BLaER1 (cell line): ENCODE results near the gene ZACN.
"Not testable (repeated sequence)": the region's sequence is repeated elsewhere in the genome, so short reads cannot be mapped to it uniquely, and the experiment has no call there.

Experiments
- H3K27ac ChIP-seq: shearing (Covaris generic); formaldehyde crosslinking; 2 replicates; pipeline ENCODE4 v1.8.1; 2022
- H3K27me3 ChIP-seq: shearing (Covaris generic); formaldehyde crosslinking; 2 replicates; pipeline ENCODE4 v1.8.1; 2022
- H3K36me3 ChIP-seq: shearing (Covaris generic); formaldehyde crosslinking; 2 replicates; pipeline ENCODE4 v1.8.1; 2022
- H3K4me1 ChIP-seq: shearing (Covaris generic); formaldehyde crosslinking; 2 replicates; pipeline ENCODE4 v1.8.1; 2022
- H3K4me2 ChIP-seq: shearing (Covaris generic); formaldehyde crosslinking; 2 replicates; pipeline ENCODE4 v1.8.1; 2022
- H3K4me3 ChIP-seq: shearing (Covaris generic); formaldehyde crosslinking; 2 replicates; pipeline ENCODE4 v1.8.1; 2022
- H3K9ac ChIP-seq: shearing (Covaris generic); formaldehyde crosslinking; 2 replicates; pipeline ENCODE4 v1.8.1; 2022
- H3K9me3 ChIP-seq: shearing (Covaris generic); formaldehyde crosslinking; 2 replicates; pipeline ENCODE4 v1.8.1; 2022
- H4K20me1 ChIP-seq: shearing (Covaris generic); formaldehyde crosslinking; 2 replicates; pipeline ENCODE4 v1.8.1; 2022
- Cebpa-rat ChIP-seq: shearing (Covaris generic); IDR thresholded peaks from 2 replicates; pipeline ENCODE4 v1.8.1; 2022

The ZACN gene

DNA sequence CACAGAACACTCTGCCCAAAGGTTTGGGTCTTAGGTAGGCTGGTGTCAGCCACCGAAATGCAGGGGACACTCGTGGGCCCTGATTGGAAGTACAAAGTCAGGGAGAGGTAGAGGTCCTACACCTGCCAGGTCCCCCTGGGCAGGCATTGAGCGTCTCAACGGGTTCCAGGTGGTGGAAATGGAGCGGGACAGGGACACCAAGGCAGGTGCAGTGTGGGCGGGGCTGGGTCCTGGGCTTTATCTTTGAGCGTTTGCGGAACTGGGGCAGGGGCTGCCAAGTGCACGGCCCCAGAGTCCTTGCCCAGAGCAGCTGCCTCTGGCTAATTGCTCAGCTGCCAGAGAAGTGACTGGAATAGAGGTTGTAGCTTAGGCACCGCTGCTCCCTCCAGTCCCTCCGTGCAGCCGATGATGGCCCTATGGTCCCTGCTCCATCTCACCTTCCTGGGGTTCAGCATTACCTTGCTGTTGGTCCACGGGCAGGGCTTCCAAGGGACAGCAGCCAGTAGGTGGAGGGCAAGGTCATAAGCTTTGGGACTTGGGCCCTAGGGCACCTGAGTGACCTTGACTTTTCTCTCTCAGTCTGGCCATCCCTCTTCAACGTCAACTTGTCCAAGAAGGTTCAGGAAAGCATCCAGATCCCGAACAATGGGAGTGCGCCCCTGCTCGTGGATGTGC, at the start of gene ZACN:
ZACN (plus strand) TSS at position 323 of the 675 bp plus-strand sequence; CDS start at position 406, 83 bp downstream.
- no peaks in the 10 kb centered on the region for H3K9me3 ChIP-seq
- peaks cover 40% of the 10 kb centered on the region for H4K20me1 ChIP-seq
- H3K9ac ChIP-seq: no peak within 1 kb of the TSS
- no peak for TF ChIP-seq Cebpa-rat
- no peak within 1 kb of the TSS for H3K4me3 ChIP-seq
- H3K36me3 ChIP-seq: peaks cover 23% of the 10 kb centered on the region
- peaks cover 64% of the 10 kb centered on the region for H3K27me3 ChIP-seq
- no peak within 1 kb of the TSS for H3K27ac ChIP-seq
- H3K4me1 ChIP-seq: peaks cover 62% of the 10 kb centered on the region
- peak within 1 kb of the TSS; percentile 86 for H3K4me2 ChIP-seq

DNA sequence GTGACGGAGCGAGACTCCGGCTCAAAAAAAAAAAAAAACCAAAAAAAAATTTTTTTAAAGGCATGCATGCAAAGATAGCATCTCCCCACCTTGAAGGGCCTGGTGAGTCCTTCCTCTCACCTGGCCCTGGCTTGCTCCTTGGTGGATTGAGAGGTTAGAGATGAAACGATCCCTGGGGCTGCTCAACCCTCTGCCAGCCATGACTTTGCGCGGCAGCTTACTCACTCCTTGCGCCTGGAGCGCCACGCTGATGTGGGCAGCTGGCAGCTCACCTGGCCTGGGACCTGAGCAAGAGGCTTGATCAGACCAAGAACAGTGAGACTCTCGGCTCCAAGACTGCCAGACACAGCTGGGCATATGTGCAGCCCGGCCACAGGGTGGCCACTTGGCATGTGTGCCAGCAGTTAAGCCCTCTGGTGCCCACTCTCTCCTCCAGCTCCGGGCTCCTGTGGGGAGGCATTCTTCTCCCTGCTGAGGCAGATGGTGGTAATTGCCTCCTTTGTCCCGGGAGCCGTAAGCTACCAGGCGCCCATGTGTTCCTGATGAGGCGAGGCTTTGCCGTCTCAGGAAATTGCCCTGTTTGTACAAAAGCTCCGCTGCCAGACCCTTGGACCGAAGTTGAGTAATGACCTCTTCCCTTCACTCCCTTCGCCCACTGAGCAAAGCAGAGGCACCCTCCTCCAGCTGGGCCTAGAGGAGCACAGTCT, 46.8 kb upstream of the ZACN start:
- peaks cover 60% of the 10 kb centered on the region for H3K4me1 ChIP-seq

DNA sequence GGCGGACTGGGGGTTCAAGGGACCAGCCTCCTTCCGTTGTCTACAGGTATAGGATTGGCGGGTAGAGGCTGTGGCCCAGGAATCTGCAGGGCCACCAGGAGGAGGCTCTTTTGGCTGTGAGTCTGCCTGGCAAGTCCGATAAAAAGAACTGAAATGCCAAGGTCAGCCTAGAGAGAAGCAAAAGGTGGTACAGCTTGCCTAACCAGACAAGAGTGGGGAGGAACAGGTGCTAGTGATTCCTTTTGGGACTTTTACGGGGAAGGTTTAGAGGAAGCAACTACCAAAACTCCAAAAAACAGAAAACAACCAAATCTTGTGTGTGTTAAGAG, 46.2 kb upstream of the ZACN start:
- no peak for TF ChIP-seq Cebpa-rat
- H3K4me3 ChIP-seq: no peak overlapping the region
- no peaks in the 10 kb centered on the region for H4K20me1 ChIP-seq
- H3K4me1 ChIP-seq: peaks cover 60% of the 10 kb centered on the region
- H3K27me3 ChIP-seq: no peaks in the 10 kb centered on the region
- H3K9me3 ChIP-seq: peaks cover 5% of the 10 kb centered on the region; the same call in 1 of the 2 replicates
- H3K4me2 ChIP-seq: no peak overlapping the region
- H3K27ac ChIP-seq: peak overlapping the region; percentile 20; the same call in 1 of the 2 replicates
- H3K9ac ChIP-seq: no peak overlapping the region
- no peaks in the 10 kb centered on the region for H3K36me3 ChIP-seq

More for the DNA sequence above, 46.8 kb upstream of the ZACN start:
- H3K27ac ChIP-seq: peak overlapping the region; percentile 20; the same call in 1 of the 2 replicates
- no peak overlapping the region for H3K4me2 ChIP-seq
- H3K9me3 ChIP-seq: peaks cover 5% of the 10 kb centered on the region; the same call in 1 of the 2 replicates
- H3K27me3 ChIP-seq: no peaks in the 10 kb centered on the region
- no peaks in the 10 kb centered on the region for H3K36me3 ChIP-seq
- no peak for TF ChIP-seq Cebpa-rat
- H3K9ac ChIP-seq: no peak overlapping the region
- H4K20me1 ChIP-seq: no peaks in the 10 kb centered on the region
- H3K4me3 ChIP-seq: no peak overlapping the region

GRCh38 chr17:76033139-76033538, 45.8 kb upstream of the ZACN start:
- Histone ChIP-seq H3K4me3 (no peak overlapping the region), H3K4me1 (peaks cover 60% of the 10 kb centered on the region), H3K9ac (no peak overlapping the region), H3K9me3 (peaks cover 5% of the 10 kb centered on the region; the same call in 1 of the 2 replicates), H3K27me3 (no peaks in the 10 kb centered on the region), H3K4me2 (no peak overlapping the region), H4K20me1 (no peaks in the 10 kb centered on the region), H3K36me3 (peaks cover 2% of the 10 kb centered on the region; the same call in 1 of the 2 replicates), H3K27ac (no peak overlapping the region)
- TF ChIP-seq Cebpa-rat: no peak

DNA sequence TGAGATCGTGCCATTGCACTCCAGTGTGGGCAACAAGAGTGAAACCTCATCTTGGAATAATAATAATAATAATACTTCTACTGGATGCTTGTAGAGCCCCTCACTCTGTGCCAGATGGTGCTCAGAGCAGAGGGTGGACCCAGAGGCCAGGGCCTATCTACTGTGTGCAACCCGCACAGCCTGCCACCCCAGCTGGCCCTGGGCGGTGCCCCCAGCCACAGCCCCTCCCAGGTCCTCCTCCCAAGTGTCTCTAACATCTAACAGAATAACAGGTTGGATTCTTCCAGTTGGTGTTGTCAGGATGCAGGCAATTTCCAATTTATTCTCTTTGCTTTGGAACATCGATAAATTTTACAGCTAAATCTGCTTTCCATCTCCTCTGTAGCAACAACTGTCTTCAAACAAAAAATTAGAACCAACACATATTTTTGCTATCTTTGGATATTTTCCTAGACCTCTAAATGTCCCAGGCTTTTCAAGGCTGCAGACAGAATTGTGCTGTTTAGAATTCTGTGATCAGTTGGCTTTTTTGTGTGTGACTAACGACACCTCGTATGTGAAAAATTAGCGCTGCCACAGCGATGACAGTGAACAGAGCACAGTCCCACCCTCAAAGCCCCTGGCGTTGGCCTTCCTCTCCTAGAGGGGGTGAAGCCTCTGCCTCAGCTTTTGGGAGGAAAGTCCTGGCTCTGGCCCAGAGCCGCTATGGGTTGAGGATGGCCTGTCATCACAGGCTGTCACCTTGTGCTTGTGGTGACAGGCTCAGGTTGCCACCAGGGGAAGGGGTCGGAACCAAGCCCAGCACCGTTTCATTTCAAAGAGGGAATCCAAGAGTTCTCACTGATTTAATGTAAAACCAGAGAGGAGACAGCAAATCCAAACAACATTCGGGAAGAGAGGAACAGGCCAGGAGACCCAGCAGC, 44.3 kb upstream of the ZACN start:
- Histone ChIP-seq H3K4me3 (no peak overlapping the region), H4K20me1 (peaks cover 7% of the 10 kb centered on the region; the same call in 1 of the 2 replicates), H3K27ac (no peak overlapping the region; the same call in 1 of the 2 replicates), H3K9ac (no peak overlapping the region), H3K4me1 (peaks cover 49% of the 10 kb centered on the region), H3K36me3 (peaks cover 18% of the 10 kb centered on the region), H3K4me2 (no peak overlapping the region), H3K9me3 (peaks cover 5% of the 10 kb centered on the region; the same call in 1 of the 2 replicates), H3K27me3 (no peaks in the 10 kb centered on the region)
- TF ChIP-seq Cebpa-rat: no peak

DNA sequence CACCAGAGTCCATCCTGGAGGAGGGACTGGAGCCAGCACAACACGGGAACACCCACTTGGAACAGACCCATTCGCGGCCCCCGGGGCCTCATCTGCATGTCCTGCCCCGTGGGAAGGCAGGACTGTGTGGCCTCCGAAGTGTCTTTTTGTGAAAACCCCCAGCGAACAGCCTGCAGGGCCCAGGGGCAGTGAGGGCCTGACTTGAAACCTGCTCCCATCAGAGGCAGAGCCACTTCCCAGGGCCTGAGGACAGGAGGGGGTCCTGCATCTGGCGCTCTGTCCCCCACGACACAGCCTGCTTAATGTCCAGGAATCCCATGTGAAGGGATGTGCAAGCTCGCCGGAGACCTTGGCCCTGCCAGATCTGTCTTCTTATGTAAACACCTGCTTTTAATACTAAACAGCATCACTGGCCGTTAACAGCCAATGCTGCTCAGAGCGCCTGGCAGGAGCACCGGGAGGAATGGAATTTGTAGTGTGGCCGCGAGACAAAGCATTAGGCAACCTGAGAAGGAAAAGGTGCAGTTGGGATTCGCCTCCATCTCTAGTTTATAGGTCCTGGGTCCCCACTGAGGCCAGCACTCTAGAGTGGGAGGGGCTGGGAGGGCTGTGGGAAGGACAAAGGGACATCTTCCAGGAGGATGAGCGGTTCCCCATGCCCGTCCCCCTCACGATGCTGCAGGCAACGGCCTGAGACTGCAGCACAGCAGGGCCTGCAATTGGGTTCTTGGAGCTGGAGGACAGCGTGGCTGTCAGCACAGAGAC, 42.3 kb upstream of the ZACN start:
- H3K36me3 ChIP-seq: peaks cover 38% of the 10 kb centered on the region
- H4K20me1 ChIP-seq: peaks cover 7% of the 10 kb centered on the region; the same call in 1 of the 2 replicates
- peaks cover 5% of the 10 kb centered on the region; the same call in 1 of the 2 replicates for H3K9me3 ChIP-seq
- H3K4me1 ChIP-seq: peaks cover 37% of the 10 kb centered on the region
- 0 out of 2 replicates have a peak overlapping the region, but pooled peaks have one; percentile 6 for H3K9ac ChIP-seq
- H3K4me3 ChIP-seq: no peak overlapping the region
- peak overlapping the region; percentile 72 for H3K4me2 ChIP-seq
- no peaks in the 10 kb centered on the region for H3K27me3 ChIP-seq
- peak overlapping the region; percentile 58 for H3K27ac ChIP-seq
- TF ChIP-seq Cebpa-rat: no peak

DNA sequence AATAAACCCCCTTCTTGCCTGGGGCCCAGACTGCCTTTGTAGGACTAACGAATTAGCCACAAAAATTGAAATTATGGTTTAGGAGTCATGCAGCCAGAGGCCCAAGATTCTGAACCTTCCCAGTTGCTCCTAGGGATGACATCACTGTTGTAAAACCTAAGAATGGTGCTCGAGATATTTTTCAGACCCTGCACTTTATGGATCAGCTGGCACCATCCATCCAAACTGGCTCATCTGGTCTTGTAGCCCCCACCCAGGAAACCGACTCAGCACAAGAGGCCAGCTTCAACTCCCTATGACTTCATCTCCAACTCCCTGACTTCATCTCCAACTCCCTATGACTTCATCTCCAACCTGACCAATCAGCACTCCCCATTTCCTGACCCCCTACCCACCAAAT, 40.9 kb upstream of the ZACN start:
- Histone ChIP-seq H3K4me1 (peaks cover 28% of the 10 kb centered on the region), H3K4me2 (peak overlapping the region; percentile 72), H3K27ac (peak overlapping the region; percentile 58), H3K4me3 (no peak overlapping the region), H3K9me3 (no peaks in the 10 kb centered on the region), H3K9ac (peak overlapping the region; percentile 11; the same call in 1 of the 2 replicates), H3K36me3 (peaks cover 52% of the 10 kb centered on the region), H4K20me1 (peaks cover 7% of the 10 kb centered on the region; the same call in 1 of the 2 replicates), H3K27me3 (no peaks in the 10 kb centered on the region)
- no peak for TF ChIP-seq Cebpa-rat

- no peak overlapping the region for H3K4me2 ChIP-seq
- H3K9me3 ChIP-seq: no peaks in the 10 kb centered on the region
- peaks cover 7% of the 10 kb centered on the region; the same call in 1 of the 2 replicates for H4K20me1 ChIP-seq
- H3K36me3 ChIP-seq: peaks cover 62% of the 10 kb centered on the region
- no peak overlapping the region for H3K4me3 ChIP-seq
- H3K27ac ChIP-seq: no peak overlapping the region
- peaks cover 28% of the 10 kb centered on the region for H3K4me1 ChIP-seq
- no peak for TF ChIP-seq Cebpa-rat
- H3K9ac ChIP-seq: no peak overlapping the region
- no peaks in the 10 kb centered on the region for H3K27me3 ChIP-seq
Measured at GRCh38 chr17:76039121-76039520, 39.9 kb upstream of the ZACN start.

- H3K36me3 ChIP-seq: peaks cover 75% of the 10 kb centered on the region
- no peaks in the 10 kb centered on the region for H3K9me3 ChIP-seq
- H3K4me1 ChIP-seq: peaks cover 28% of the 10 kb centered on the region
- no peaks in the 10 kb centered on the region for H3K27me3 ChIP-seq
- no peak overlapping the region for H3K4me3 ChIP-seq
- no peak for TF ChIP-seq Cebpa-rat
- H4K20me1 ChIP-seq: peaks cover 7% of the 10 kb centered on the region; the same call in 1 of the 2 replicates
- H3K9ac ChIP-seq: no peak overlapping the region
- H3K4me2 ChIP-seq: no peak overlapping the region
- no peak overlapping the region for H3K27ac ChIP-seq
Measured at GRCh38 chr17:76040376-76040775, 38.6 kb upstream of the ZACN start.

GRCh38 chr17:76042868-76043267, 36.1 kb upstream of the ZACN start:
- not testable (repeated sequence) for H4K20me1 ChIP-seq, H3K4me2 ChIP-seq, H3K27ac ChIP-seq, H3K4me1 ChIP-seq, H3K27me3 ChIP-seq, H3K4me3 ChIP-seq, H3K9me3 ChIP-seq, H3K9ac ChIP-seq
- peaks cover 100% of the 10 kb centered on the region for H3K36me3 ChIP-seq

DNA sequence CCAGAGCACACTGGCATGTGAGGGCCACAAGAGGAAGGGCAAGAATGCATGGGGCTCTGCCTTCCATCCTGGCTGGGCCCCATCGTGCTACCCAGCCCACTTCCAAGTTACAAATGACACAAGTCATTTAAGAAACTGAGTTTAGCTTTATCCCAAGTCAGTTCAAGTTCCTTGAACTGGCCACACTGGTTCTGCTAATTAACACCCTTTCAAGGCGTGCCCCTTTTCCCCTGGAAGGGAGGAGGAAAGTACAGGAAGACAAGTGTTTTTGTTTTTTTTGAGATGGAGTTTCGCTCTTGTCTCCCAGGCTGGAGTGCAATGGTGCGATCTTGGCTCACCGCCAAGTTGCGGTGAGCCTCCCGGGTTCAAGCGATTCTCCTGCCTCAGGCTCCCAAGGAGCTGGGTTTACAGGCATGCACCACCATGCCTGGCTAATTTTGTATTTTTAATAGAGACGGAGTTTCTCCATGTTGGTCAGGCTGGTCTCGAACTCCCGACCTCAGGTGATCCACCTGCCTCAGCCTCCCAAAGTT, 34.4 kb upstream of the ZACN start:
- not testable (repeated sequence) for H3K27me3 ChIP-seq, H3K4me3 ChIP-seq, H3K4me2 ChIP-seq, H3K27ac ChIP-seq, H3K9me3 ChIP-seq, H3K4me1 ChIP-seq, H3K9ac ChIP-seq
- Histone ChIP-seq H3K36me3 (peaks cover 100% of the 10 kb centered on the region), H4K20me1 (peaks cover 18% of the 10 kb centered on the region; the same call in 1 of the 2 replicates)
